ELR (cell line): Measurements from ENCODE around the gene TFIP11.
"Not testable (repeated sequence)": the region's sequence is repeated elsewhere in the genome, so short reads cannot be mapped to it uniquely, and the experiment has no call there.

Experiments
- DNase-seq: peaks from one replicate; pipeline ENCODE4 v3.0.0-alpha.2; 2015; ENCODE audit warnings: low read depth

Gene TFIP11

GRCh38 chr22:26541167-26541819 is 29.0 kb upstream of the TFIP11 start:
- DNase-seq: no peak

GRCh38 chr22:26540119-26540518 is 27.8 kb upstream of the TFIP11 start:
- no peak for DNase-seq

DNA sequence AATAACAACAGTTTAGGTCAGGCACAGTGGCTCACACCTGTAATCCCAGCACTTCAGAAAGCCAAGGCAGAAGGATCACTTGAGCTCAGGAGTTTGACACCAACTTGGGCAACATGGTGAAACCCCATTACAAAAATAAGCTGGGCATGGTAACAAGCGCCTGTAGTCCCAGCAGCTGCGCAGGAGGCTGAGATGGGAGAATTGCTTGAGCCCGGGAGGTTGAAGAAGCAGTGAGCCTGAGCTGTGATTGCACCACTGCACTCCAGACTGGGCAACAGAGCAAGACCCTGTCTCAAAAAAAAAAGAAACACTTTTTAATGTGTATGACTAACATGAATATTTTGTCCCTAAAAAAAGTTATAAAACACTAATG is 24.5 kb upstream of the TFIP11 start:
- no peak for DNase-seq

GRCh38 chr22:26536056-26536761 is 23.9 kb upstream of the TFIP11 start:
- no peak for DNase-seq

GRCh38 chr22:26535603-26535908 is 23.3 kb upstream of the TFIP11 start:
- DNase-seq: no peak

DNA sequence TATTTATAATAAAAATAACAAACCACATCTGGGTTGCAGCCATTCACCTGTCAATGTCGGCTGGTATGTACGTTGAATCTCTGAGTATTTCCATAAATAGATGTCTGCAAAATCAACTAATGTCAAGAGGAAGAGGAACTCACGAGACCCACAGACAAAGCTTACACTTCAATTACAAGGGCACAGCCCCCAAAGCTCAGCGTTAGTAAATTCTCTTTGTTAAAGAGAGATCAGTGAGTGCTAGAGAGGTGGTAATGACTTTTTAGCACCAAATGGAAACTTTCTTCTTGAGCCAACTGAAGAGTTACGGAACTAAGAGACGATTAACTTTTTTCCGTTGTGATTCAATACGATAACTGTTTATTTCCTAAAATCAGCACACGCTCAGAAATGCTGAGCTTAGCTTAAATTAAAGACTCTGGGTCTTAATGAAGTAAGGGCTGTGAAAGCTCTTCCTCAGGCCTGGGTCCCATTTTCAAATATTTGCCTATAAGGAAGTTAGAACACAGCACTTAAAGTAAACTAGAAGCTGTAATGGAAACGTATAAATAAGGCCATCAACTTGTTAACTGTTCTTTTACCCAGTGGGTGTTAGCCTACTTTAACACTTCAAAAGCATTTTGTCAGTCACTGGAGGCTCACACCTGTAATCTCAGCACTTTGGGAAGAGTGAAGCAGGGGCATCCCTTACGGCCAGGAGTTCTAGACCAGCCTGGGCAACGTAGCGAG is 22.8 kb upstream of the TFIP11 start:
- no peak for DNase-seq

GRCh38 chr22:26534171-26534855 is 22.0 kb upstream of the TFIP11 start:
- DNase-seq: no peak

- DNase-seq: no peak
Observed at GRCh38 chr22:26529345-26529744, 17.1 kb upstream of the TFIP11 start.

- not testable (repeated sequence) for DNase-seq
Observed at GRCh38 chr22:26528518-26528917, 16.2 kb upstream of the TFIP11 start.

DNA sequence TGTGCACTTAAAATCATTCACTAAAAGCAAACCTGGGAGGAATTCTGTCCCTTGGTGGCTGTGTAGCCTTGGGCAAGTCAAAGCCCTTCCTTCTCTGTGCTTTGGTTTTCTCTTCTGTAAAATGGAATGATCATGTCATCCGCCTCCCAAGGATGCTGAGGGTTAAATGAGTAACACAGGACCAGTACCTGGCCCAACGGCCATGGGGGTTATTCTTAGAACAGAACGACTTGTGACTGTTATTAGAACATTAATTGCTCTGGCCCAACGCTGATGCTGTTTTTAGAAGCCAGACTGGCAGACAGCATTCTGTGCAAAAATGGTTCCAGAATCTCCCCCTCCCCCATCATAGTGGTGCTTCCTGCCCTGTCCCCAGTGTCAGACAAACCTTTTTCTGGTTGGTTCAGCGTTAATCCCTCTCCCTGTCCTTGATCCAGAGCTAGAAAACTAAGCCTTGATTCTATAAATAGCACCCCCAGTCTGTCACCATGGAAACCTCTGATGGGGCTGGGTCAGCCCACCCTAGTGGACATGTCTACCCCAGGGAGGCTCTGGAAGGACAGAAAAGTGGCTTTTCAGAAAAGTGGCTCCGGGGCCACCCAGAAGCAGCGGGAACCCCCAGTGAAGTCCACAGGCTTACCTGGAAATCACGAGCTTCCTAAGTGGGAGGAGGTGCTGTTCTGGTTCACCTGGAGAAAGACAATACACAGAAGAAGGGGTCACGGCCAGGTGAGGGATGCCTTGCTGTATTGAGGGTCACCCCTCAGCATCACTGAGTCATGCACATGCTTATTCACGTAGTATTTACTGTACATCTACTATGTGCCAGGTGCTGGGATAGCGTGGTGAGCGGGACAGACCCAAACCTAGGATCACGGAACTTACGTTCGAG is 15.5 kb upstream of the TFIP11 start:
- DNase-seq: no peak

GRCh38 chr22:26527167-26527566 is 14.9 kb upstream of the TFIP11 start:
- DNase-seq: no peak

- DNase-seq: no peak
Observed at GRCh38 chr22:26525946-26526564, 13.8 kb upstream of the TFIP11 start.

DNA sequence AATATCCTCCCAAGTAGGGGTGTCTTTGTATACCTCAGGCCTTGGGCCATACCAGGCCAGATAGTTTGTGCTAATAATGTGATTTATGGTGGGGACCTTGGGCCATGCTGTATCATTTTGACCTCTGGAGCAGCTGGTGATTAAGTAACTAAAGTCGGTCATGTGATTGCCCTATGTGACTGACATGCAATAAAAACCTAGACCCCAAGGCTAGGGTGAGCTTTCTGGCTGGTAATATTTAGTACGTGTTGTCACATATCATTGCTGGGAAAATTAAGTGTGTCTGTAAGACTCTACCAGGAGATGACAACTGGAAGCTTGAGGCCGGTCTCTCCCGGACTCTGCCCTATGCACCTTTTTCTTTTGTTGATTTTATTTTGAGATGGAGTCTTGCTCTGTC is 12.6 kb upstream of the TFIP11 start:
- no peak for DNase-seq

- DNase-seq: no peak
Observed at GRCh38 chr22:26522592-26522991, 10.3 kb upstream of the TFIP11 start.

- DNase-seq: no peak
Observed at GRCh38 chr22:26522012-26522411, 9.7 kb upstream of the TFIP11 start.

GRCh38 chr22:26517429-26517828 is 5.2 kb upstream of the TFIP11 start:
- no peak for DNase-seq

- DNase-seq: no peak
Observed at GRCh38 chr22:26516503-26516902, 4.2 kb upstream of the TFIP11 start.

GRCh38 chr22:26515931-26516330 is 3.7 kb upstream of the TFIP11 start:
- no peak for DNase-seq

- no peak for DNase-seq
Observed at GRCh38 chr22:26514419-26515161, 2.3 kb upstream of the TFIP11 start.

DNA sequence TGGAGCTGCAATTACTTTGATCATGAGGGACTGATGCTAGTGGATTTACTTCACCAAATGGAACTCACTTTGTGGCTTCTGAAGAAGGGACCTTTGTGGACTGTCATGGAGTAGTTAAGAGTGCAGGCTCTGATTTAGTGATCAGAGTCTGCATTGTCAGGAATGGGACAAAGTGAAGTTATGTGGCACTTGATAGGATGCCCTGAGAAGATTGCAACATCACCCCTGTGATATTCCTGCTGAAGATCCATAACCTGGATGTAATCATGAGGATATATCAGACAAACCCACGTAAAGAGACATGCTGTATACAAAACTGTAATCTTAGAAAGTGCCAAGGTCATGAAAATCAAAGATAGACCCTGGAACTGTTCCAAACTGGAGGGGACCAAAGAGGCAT is 1.6 kb upstream of the TFIP11 start:
- no peak for DNase-seq

GRCh38 chr22:26508148-26508547 is 4.1 kb downstream of the TFIP11 start:
- no peak for DNase-seq
